GM23338 (cell line): ENCODE data around the gene CCDC197.
A peak's percentile ranks its signal among the peaks of the same experiment; 100 is the strongest.

ENCODE experiments used
- CREB1 ChIP-seq: fragments of 250-450 bp; sonication (Bioruptor Pico); IDR thresholded peaks from 2 replicates; pipeline ENCODE4 v1.5.0; 2020; ENCODE audit warnings: low read depth, mild to moderate bottlenecking, moderate library complexity
- CTCF ChIP-seq, 2 experiments: fragments of 200-600 bp in 1 of 2; sonication (generic) in 1 of 2; conservative IDR thresholded peaks; 2 replicates each; pipeline versions ENCODE4 v1.5.1 to v1.6.1; 2016 to 2017; ENCODE audit warnings: antibody characterized with exemption in 2 of 2, low read depth in 2 of 2, mild to moderate bottlenecking in 2 of 2, moderate library complexity in 1 of 2
- EZH2 ChIP-seq: fragments of 200-600 bp; sonication (generic); IDR thresholded peaks from one replicate; pipeline ENCODE4 v1.8.0; 2017; ENCODE audit warnings: antibody characterized with exemption, mild to moderate bottlenecking, low read depth; ENCODE audit not compliant: unreplicated experiment
- EZH2phosphoT487 ChIP-seq: fragments of 200-600 bp; sonication (generic); IDR thresholded peaks from one replicate; pipeline ENCODE4 v1.8.1; 2018; ENCODE audit warnings: antibody characterized with exemption; ENCODE audit not compliant: unreplicated experiment
- REST ChIP-seq: IDR thresholded peaks from one replicate; pipeline ENCODE4 v1.6.1; 2018; ENCODE audit warnings: antibody characterized with exemption; ENCODE audit not compliant: unreplicated experiment
- ZNF331 ChIP-seq: fragments of 250-450 bp; sonication (Bioruptor Pico); IDR thresholded peaks from 2 replicates; pipeline ENCODE4 v1.5.0; 2020; ENCODE audit warnings: low read depth, mild to moderate bottlenecking, moderate library complexity

GRCh38 chr14:93984987-93985410 is 12.1 kb upstream of the CCDC197 start:
- no peak for TF ChIP-seq EZH2
- peak; percentile 58 to 66 for TF ChIP-seq CTCF (conservative IDR thresholded peaks at IDR 0.05; ENCODE audit: low read depth in 2 of 2)
- TF ChIP-seq EZH2phosphoT487 = no peak
- TF ChIP-seq REST = no peak
- TF ChIP-seq CREB1 (CRISPR knock-in tag) = no peak
- no peak for TF ChIP-seq ZNF331
